ENCODE results near the gene TIMM50.

The TIMM50 gene

DNA sequence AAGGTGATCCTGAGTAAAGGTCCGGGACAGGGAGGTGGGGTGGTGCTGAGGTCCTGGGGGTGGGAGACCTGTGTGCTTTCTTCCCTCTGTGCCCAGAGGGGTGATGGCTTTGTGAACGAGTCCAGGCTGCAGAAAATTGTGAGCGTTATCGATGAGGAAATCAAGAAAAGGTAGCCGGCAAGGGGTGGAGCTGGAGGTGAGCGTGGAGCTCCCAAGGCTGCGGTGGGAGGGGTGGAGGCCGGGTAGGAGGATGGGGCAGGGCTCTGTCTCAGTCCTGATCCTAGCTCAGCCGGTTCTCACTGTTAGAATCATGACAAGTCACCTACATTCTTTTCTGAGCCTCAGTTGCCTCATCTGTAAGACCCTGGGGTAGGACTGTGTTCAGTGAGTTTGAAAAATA lies 38.3 kb downstream of the TIMM50 start:
- no peak overlapping the region for H3K4me3 ChIP-seq (ENCODE audit: low read depth, low read length)
- TF ChIP-seq, protein P1, sequence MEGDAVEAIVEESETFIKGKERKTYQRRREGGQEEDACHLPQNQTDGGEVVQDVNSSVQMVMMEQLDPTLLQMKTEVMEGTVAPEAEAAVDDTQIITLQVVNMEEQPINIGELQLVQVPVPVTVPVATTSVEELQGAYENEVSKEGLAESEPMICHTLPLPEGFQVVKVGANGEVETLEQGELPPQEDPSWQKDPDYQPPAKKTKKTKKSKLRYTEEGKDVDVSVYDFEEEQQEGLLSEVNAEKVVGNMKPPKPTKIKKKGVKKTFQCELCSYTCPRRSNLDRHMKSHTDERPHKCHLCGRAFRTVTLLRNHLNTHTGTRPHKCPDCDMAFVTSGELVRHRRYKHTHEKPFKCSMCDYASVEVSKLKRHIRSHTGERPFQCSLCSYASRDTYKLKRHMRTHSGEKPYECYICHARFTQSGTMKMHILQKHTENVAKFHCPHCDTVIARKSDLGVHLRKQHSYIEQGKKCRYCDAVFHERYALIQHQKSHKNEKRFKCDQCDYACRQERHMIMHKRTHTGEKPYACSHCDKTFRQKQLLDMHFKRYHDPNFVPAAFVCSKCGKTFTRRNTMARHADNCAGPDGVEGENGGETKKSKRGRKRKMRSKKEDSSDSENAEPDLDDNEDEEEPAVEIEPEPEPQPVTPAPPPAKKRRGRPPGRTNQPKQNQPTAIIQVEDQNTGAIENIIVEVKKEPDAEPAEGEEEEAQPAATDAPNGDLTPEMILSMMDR (IDR thresholded peaks at IDR 0.05; ENCODE audit: low read depth, low read length), result no peak

DNA sequence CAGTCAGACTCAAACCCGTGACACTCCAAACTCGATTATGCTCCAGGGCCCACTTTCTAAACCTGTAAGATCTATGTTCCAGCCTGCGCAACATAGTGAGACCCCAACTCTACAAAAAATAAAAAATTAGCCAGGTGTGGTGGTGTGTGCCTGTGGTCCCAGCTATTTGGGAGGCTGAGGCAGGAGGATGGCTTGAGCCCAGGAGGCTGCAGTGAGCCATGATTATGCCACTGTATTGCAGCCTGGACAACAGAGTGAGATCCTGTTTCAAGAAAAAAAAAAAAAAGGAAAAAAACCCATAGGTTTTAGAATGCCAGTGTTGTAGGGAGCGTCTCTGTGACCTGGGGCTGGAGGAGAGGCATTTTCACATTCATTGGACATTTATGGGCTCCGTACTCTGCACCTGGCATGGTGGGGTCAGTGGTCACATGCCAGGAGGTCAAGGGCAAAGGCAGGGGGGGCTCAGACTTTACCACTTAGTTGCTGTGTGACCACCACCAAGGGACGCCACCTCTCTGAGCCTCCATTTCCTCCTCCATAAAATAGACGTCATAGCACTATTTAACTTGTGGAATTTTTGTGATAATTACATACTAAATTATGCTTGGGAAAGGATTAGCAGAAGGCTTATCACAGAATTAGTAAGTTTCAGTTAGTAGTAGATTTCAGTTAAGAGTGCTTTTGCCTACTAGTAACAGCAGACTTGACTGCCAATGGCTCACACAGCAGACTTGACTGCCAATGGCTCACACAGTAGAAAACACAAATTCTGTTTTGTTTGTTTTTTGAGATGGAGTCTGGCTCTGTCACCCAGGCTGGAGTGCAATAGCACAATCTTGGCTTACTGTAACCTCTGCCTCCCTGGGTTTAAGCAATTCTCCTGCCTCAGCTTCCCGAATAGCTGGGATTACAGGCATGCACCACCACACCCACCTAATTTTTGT lies 40.2 kb downstream of the TIMM50 start:
- H3K4me3 ChIP-seq (ENCODE audit: low read depth, low read length), result no peak overlapping the region
- TF ChIP-seq, protein P1 (IDR thresholded peaks at IDR 0.05; ENCODE audit: low read depth, low read length), result no peak

DNA sequence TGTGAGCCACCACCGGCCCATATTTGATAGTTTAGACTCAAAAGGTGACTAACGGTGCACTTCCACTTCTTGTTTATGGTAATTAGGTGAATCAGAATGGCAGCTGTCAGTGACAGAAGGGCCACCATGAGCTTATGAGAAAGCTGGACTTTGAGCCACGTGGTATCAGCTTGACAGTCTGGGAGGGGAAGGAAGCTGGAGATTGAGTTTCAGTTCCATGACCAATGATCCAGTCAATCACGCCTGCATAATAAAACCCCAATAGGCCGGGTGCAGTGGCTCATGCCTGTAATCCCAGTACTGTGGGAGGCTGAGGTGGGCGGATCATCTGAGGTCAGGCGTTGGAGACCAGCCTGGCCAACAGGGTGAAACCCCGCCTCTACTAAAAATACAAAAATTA lies 43.9 kb downstream of the TIMM50 start:
- TF ChIP-seq, protein P1 (IDR thresholded peaks at IDR 0.05; ENCODE audit: low read depth, low read length), result no peak
- H3K4me3 ChIP-seq (ENCODE audit: low read depth, low read length), result no peak overlapping the region

DNA sequence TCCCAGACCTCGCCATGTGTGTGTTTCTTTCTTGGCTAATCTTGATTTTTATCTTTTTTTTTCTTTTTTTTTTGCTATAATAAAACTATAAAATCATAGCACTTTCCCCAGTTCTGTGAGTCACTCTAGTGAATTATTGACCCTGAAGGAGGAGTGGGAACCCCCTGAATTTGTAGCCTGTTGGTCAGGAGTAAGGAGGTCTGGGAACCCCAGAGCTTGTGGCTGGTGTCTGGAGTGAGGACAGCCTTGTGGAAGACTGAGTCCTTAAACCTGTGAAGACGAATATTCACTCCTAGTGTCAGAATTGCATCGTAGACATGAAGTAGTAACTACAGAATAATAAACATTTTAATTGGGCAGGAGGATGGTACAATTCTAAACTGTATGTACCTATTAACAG lies 44.6 kb downstream of the TIMM50 start:
- H3K4me3 ChIP-seq (ENCODE audit: low read depth, low read length), result no peak overlapping the region
- TF ChIP-seq, protein P1 (IDR thresholded peaks at IDR 0.05; ENCODE audit: low read depth, low read length), result no peak

DNA sequence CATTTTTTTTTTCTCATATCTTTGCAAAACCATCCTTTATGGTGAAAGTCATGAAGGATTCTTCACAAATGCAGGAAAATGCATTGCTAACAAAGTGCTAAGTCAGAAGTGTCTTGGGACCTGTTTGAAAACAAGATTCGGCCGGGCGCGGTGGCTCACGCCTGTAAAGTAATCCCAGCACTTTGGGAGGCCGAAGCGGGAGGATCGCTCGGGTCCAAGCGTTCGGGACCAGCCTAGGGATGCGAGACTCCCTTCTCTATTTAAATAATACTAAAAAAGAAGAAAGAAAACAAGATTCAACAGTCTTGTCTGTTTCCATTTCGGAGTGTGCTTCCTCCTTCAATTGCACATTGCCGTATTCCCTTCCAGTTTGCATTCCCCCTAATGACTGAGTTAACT lies 51.2 kb downstream of the TIMM50 start:
- TF ChIP-seq, protein P1 (IDR thresholded peaks at IDR 0.05; ENCODE audit: low read depth, low read length), result no peak
- peak overlapping the region; percentile 83 for H3K4me3 ChIP-seq (ENCODE audit: low read depth, low read length)

DNA sequence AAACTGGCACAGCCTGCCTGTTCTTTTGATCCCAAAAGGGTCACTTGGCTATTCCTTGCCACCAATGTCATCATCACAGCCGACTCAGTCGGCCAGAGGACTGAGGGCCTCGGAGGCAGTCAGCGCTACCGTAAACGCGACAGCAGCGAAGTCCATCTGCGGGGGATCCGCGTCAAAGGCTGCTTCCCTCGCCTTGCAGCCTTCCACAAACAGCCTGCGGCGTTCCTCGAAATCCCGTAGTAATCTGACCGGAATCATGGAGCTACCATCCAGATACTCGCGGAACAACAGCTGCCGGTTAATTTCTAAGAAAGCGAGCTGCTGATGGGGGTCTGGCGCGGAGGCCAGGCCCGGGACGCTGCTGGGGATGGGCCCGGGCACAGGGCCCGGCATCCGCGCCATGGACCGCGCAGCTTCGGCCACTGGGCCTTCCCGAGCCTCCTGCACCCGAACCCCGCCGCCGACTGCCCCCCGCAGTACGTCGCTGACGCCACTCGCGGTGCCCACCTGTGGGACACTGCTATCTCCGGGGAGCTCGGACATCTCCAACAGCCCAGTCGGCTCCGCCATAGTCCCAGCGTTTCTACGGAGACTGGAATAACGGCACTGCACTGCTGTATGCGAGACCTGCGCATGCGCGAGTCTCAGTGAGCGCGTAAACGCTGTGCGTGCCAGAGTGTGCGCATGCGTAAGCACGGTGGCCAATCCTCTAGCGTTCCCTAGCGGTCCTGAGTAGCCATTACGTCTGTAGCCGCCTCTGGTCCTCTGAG lies 51.8 kb downstream of the TIMM50 start, which contains the start of gene EID2B:
Gene EID2B (minus strand): TSS at position 620 of the 770 bp plus-strand sequence. CDS start 50 bp downstream, at position 570.
- TF ChIP-seq, protein P1 (IDR thresholded peaks at IDR 0.05; ENCODE audit: low read depth, low read length), result peak; percentile 99
- peak within 1 kb of the TSS; percentile 83 for H3K4me3 ChIP-seq (ENCODE audit: low read depth, low read length)
